Measurements from ENCODE around the gene TXNDC2.
"Not testable (repeated sequence)": the region's sequence is repeated elsewhere in the genome, so short reads cannot be mapped to it uniquely, and the experiment has no call there.

TXNDC2 gene

DNA sequence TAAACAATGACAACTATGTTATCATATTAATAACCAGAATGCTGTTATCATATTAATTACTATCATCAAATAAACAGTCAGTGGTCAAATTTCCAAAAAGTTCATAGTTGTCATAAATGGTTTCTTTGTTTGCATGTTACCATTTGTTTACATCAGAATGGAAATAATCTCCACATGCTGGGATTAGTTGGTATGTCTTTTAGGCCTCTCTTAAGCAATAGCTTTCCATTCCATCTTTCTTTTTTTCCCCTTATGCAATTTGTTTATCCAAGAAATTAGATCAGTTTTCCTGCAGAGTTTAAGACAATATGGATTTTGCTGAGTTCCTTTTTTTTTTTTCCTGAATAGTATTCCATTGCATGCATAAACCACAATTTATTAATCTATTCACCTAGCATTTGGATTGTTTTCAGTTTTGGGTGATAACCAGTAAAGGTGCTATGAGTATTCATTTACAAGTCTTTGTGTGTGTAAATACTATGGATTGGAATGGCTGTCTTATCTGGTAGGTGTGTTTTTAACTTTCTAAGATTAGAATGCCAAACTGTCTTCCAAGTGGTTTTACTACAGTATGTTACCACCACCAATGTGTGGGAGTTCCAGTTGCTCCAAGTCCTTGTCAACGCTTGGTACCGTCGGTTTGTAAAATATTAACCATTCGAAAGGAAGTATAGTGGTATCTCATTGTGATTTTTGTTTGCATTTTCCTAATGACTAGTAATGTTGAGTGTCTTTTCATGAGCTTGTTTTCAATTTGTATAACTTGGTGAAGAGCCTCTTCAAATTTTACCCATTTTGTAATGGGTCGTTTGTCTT is 33.3 kb upstream of the TXNDC2 start:
- TF ChIP-seq, protein P1, sequence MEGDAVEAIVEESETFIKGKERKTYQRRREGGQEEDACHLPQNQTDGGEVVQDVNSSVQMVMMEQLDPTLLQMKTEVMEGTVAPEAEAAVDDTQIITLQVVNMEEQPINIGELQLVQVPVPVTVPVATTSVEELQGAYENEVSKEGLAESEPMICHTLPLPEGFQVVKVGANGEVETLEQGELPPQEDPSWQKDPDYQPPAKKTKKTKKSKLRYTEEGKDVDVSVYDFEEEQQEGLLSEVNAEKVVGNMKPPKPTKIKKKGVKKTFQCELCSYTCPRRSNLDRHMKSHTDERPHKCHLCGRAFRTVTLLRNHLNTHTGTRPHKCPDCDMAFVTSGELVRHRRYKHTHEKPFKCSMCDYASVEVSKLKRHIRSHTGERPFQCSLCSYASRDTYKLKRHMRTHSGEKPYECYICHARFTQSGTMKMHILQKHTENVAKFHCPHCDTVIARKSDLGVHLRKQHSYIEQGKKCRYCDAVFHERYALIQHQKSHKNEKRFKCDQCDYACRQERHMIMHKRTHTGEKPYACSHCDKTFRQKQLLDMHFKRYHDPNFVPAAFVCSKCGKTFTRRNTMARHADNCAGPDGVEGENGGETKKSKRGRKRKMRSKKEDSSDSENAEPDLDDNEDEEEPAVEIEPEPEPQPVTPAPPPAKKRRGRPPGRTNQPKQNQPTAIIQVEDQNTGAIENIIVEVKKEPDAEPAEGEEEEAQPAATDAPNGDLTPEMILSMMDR (IDR thresholded peaks at IDR 0.05; ENCODE audit: borderline replicate concordance, insufficient read depth, low read depth, low read length): no peak
- H3K4me3 ChIP-seq (ENCODE audit: low read depth, low read length): no peak overlapping the region

- no peak overlapping the region for H3K4me3 ChIP-seq (ENCODE audit: low read depth, low read length)
- TF ChIP-seq, protein P1 (IDR thresholded peaks at IDR 0.05; ENCODE audit: borderline replicate concordance, insufficient read depth, low read depth, low read length): no peak
Observed at GRCh38 chr18:9854801-9855676, 30.7 kb upstream of the TXNDC2 start.

DNA sequence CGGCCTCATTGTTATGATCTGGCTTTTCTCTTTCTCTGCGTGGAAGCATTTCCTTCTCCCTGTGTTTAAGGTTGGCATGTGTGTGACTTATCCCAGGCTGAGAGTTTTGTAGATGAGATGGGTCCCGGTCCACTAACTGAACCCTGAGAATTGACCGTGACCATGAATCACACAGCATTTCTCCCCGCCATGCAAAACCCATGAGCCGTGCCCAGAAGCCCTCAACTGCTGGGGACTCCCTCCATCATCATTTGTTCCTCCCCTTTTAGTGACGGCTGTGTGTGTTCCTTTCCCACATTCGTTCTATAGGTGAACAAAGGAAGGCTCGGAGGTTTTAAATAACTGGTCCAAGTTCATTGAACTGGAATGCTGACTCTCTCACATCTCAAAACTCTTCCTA is 30.1 kb upstream of the TXNDC2 start:
- TF ChIP-seq, protein P1 (IDR thresholded peaks at IDR 0.05; ENCODE audit: borderline replicate concordance, insufficient read depth, low read depth, low read length): no peak
- no peak overlapping the region for H3K4me3 ChIP-seq (ENCODE audit: low read depth, low read length)

DNA sequence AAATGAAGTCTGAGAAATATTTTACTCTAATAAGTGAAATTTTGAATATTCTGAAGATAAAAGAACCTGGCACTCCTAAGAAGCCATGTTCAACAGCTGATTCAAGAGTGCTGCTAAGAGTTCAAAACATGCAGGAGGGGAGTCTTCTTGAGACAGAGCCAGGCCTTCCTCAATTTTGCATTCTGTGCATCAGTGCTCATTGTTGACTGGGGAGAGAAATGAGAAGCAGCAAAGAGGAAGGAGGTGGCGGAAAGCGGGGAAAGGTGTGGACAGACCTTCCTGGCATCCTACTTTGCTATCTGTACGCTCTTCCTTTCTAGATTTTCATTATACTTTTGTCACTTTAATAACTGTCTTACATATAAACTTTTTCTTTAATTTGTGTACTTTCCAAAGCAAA is 29.7 kb upstream of the TXNDC2 start:
- TF ChIP-seq, protein P1 (IDR thresholded peaks at IDR 0.05; ENCODE audit: borderline replicate concordance, insufficient read depth, low read depth, low read length): no peak
- no peak overlapping the region for H3K4me3 ChIP-seq (ENCODE audit: low read depth, low read length)

- not testable (repeated sequence) for H3K4me3 ChIP-seq (ENCODE audit: low read depth, low read length)
Observed at GRCh38 chr18:9857479-9857998, 28.2 kb upstream of the TXNDC2 start.

GRCh38 chr18:9858642-9859041 is 27.1 kb upstream of the TXNDC2 start:
- TF ChIP-seq, protein P1 (IDR thresholded peaks at IDR 0.05; ENCODE audit: borderline replicate concordance, insufficient read depth, low read depth, low read length): no peak
- H3K4me3 ChIP-seq (ENCODE audit: low read depth, low read length): no peak overlapping the region

DNA sequence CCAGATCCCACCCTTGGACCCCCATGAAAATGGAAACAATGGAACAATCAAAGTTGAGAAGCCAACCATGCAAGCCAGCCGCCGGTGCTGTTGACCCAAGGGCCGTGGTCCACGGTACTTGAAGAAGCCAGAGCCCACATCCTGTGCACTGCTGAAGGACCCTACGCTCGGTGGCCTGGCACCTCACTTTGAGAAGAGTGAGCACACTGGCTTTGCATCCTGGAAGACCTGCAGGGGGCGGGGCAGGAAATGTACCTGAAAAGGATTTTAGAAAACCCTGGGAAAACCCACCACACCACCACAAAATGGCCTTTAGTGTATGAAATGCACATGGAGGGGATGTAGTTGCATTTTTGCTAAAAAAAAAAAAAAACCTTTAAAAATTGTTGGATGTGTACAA is 26.5 kb upstream of the TXNDC2 start:
- no peak overlapping the region for H3K4me3 ChIP-seq (ENCODE audit: low read depth, low read length)
- TF ChIP-seq, protein P1 (IDR thresholded peaks at IDR 0.05; ENCODE audit: borderline replicate concordance, insufficient read depth, low read depth, low read length): no peak
